Endothelial cell of umbilical vein (primary cell): ENCODE results near the gene ARPC5L. TPM values are rescaled to one million over a fixed set of nuclear protein-coding genes. Genes with fewer than 3 reads are reported as not detected.

ENCODE experiments used
- BruUV-seq: library from RNA; stranded (reverse); fragments of 400-500 nt; replicated peaks from 2 replicates; lab custom pipeline; 2021; lab: Mats Ljungman, UMichigan
- CTCF ChIA-PET: fragments of 300-600, 350-600 bp; sonication (Branson Sonifier 250); formaldehyde crosslinking; loops from one replicate; lab custom pipeline; 2021; ENCODE audit warnings: antibody characterized with exemption, inconsistent platforms; lab: Charles Lee
- POLR2A ChIA-PET: fragments of 300-600, 350-600 bp; sonication (Branson Sonifier 250); formaldehyde crosslinking; loops from one replicate; lab custom pipeline; 2021; ENCODE audit warnings: antibody characterized with exemption, inconsistent platforms; lab: Charles Lee
- DNase-seq: peaks from one replicate; pipeline ENCODE4 v3.0.0-alpha.2; 2011; ENCODE audit warnings: low read depth, low spot score
- FAIRE-seq: peaks from 2 replicates; lab custom pipeline; 2011; peaks lifted over from hg19 to GRCh38; lab: Jason Lieb, UNC
- H2AFZ ChIP-seq: 2 replicates; pipeline ENCODE4 v1.6.0; 2012; ENCODE audit warnings: low read depth, low read length, control low read depth, inconsistent platforms
- H3K27ac ChIP-seq: 2 replicates; pipeline ENCODE4 v1.5.1; 2011; ENCODE audit warnings: low read depth, mild to moderate bottlenecking, control low read depth, low read length, moderate library complexity; ENCODE audit not compliant: insufficient read depth
- H3K27me3 ChIP-seq, 2 experiments: 2 replicates each; pipeline versions ENCODE4 v1.6.0 to v1.6.1; 2011; ENCODE audit warnings: low read length in 2 of 2, mixed read lengths in 1 of 2; ENCODE audit not compliant: control insufficient read depth in 2 of 2, insufficient read depth in 2 of 2
- H3K36me3 ChIP-seq, 2 experiments: 2 replicates in 1 of 2; 3 replicates in 1 of 2; pipeline ENCODE4 v1.5.1; 2011; ENCODE audit warnings: low read length in 2 of 2, mild to moderate bottlenecking in 1 of 2, moderate library complexity in 1 of 2; ENCODE audit not compliant: control insufficient read depth in 2 of 2, insufficient read depth in 2 of 2; ENCODE audit errors: extremely low read depth in 1 of 2
- H3K4me1 ChIP-seq: 3 replicates; pipeline ENCODE4 v1.5.1; 2011; ENCODE audit warnings: mild to moderate bottlenecking, low read length; ENCODE audit not compliant: control insufficient read depth, insufficient read depth; ENCODE audit errors: extremely low read depth
- H3K4me2 ChIP-seq: 2 replicates; pipeline ENCODE4 v1.6.1; 2011; ENCODE audit warnings: low read length, control low read depth, mixed read lengths; ENCODE audit not compliant: insufficient read depth
- H3K4me3 ChIP-seq, 3 experiments: fragments of 200-600 bp in 1 of 3; sonication (generic), shearing (Covaris generic) in 1 of 3; replicated peaks in 1 of 3; 2 replicates each; pipeline ENCODE4 v1.5.1; 2011 to 2016; ENCODE audit warnings: control low read depth in 3 of 3, low read length in 3 of 3, mild to moderate bottlenecking in 2 of 3, inconsistent platforms in 1 of 3, low read depth in 1 of 3, moderate library complexity in 1 of 3; ENCODE audit not compliant: insufficient read depth in 1 of 3
- H3K79me2 ChIP-seq: 2 replicates; pipeline ENCODE4 v1.6.0; 2012; ENCODE audit warnings: low read length, inconsistent platforms; ENCODE audit not compliant: control insufficient read depth, insufficient read depth
- H3K9ac ChIP-seq: replicated peaks from 2 replicates; pipeline ENCODE3; 2011; ENCODE audit warnings: low read length, control low read depth; ENCODE audit not compliant: insufficient read depth; ENCODE audit errors: extremely low read depth
- H3K9me1 ChIP-seq: replicated peaks from 3 replicates; pipeline ENCODE4 v1.6.0; 2011; ENCODE audit warnings: mild to moderate bottlenecking, low read length; ENCODE audit not compliant: control insufficient read depth, insufficient read depth; ENCODE audit errors: extremely low read depth
- H3K9me3 ChIP-seq: replicated peaks from 2 replicates; pipeline ENCODE4 v1.5.1; 2012; ENCODE audit warnings: low read length, inconsistent platforms; ENCODE audit not compliant: control insufficient read depth, insufficient read depth
- H4K20me1 ChIP-seq: replicated peaks from 2 replicates; pipeline ENCODE3; 2011; ENCODE audit warnings: mild to moderate bottlenecking, low read length; ENCODE audit not compliant: control insufficient read depth, insufficient read depth; ENCODE audit errors: extremely low read depth
- CTCF ChIP-seq, 2 donors: IDR thresholded peaks; 1 replicate in 1 of 2; 2 replicates in 1 of 2; pipeline ENCODE4 v1.5.1; 2011; ENCODE audit warnings: low read length in 2 of 2, mild to moderate bottlenecking in 2 of 2, moderate library complexity in 2 of 2, control low read depth in 1 of 2, inconsistent platforms in 1 of 2, low read depth in 1 of 2; ENCODE audit not compliant: insufficient read depth in 1 of 2; ENCODE audit errors: extremely low read depth in 1 of 2
- FOS ChIP-seq: IDR thresholded peaks from 2 replicates; pipeline ENCODE4 v1.6.1; 2011; ENCODE audit warnings: mild to moderate bottlenecking, low read length, moderate library complexity, borderline replicate concordance; ENCODE audit not compliant: insufficient read depth
- GATA2 ChIP-seq: IDR thresholded peaks from 2 replicates; pipeline ENCODE4 v1.7.0; 2011; ENCODE audit warnings: low read depth, mild to moderate bottlenecking, moderate library complexity, mixed read lengths, low read length; ENCODE audit not compliant: insufficient read length, insufficient read depth
- JUN ChIP-seq: IDR thresholded peaks from 2 replicates; pipeline ENCODE4 v1.6.1; 2011; ENCODE audit warnings: borderline replicate concordance, low read depth; ENCODE audit not compliant: insufficient read length, insufficient read depth
- MAX ChIP-seq: IDR thresholded peaks from 2 replicates; pipeline ENCODE4 v1.6.1; 2011; ENCODE audit not compliant: insufficient read depth, insufficient read length
- MYC ChIP-seq: IDR thresholded peaks from one replicate; pipeline ENCODE4 v1.6.1; 2011; ENCODE audit warnings: mild to moderate bottlenecking, low read depth, low read length
- POLR2AphosphoS5 ChIP-seq: IDR thresholded peaks from 2 replicates; pipeline ENCODE4 v1.6.1; 2012; ENCODE audit warnings: low read depth, mild to moderate bottlenecking, control low read depth, low read length, moderate library complexity; ENCODE audit not compliant: insufficient read depth
- dilution Hi-C: fragments of 300-500 bp; cut with MboI; formaldehyde crosslinking; loops from one replicate; pipeline ENCODE4 v1.15.0; 2019; ENCODE audit warnings: low sequenced_read_pairs; ENCODE audit not compliant: extremely low pct_ligation_motif_present
- intact Hi-C: fragments of 100-400 bp; cut with micrococcal nuclease; formaldehyde crosslinking; loops from one replicate; pipeline ENCODE4 v1.10.0; 2022
- polyA plus RNA-seq, 4 experiments: library from polyadenylated mRNA; depleted of rRNA in 3 of 4; stranded (reverse) in 3 of 4; unstranded in 1 of 4; fragments of >200 nt; gene quantifications; 2 replicates each; pipeline versions ENCODE4 v1.2.1 to v1.2.3, GENCODE V29; 2011 to 2012; ENCODE audit warnings: missing spikeins in 1 of 4
- total RNA-seq: library from RNA; stranded (reverse); gene quantifications from 2 replicates; pipeline ENCODE4 v1.2.3, GENCODE V29; 2021

The ARPC5L gene
- total and polyA plus RNA-seq, 2 donors (not counting 3 experiments of a cell fraction or from before 2014, with no cell fraction given) = 60.7 to 68.1 TPM

- intact Hi-C loops (no loop called here), dilution Hi-C loops (no loop called here)
- H3K36me3 ChIP-seq = peaks cover 21 to 35% of the 10 kb centered on the region in 2 experiments
These were observed 19.3 kb downstream of the ARPC5L start for GRCh38 chr9:124881138-124881743.

More at GRCh38 chr9:124881138-124881743, 19.3 kb downstream of the ARPC5L start:
- Histone ChIP-seq H3K9ac (no peak overlapping the region), H3K79me2 (peaks cover 3% of the 10 kb centered on the region), H3K9me3 (no peaks in the 10 kb centered on the region), H3K4me2 (no peak overlapping the region), H4K20me1 (no peaks in the 10 kb centered on the region), H3K27me3 (no peaks in the 10 kb centered on the region), H3K4me1 (no peaks in the 10 kb centered on the region), H2AFZ (no peak overlapping the region), H3K4me3 (no peak overlapping the region), H3K9me1 (no peaks in the 10 kb centered on the region), H3K27ac (no peak overlapping the region)
- no peak for FAIRE-seq
- no peak for DNase-seq
- BruUV-seq = no TSS peak
- TF ChIP-seq POLR2AphosphoS5 = no peak
- no peak for TF ChIP-seq MYC
- TF ChIP-seq GATA2 = no peak
- TF ChIP-seq FOS = no peak
- no peak for TF ChIP-seq MAX
- TF ChIP-seq JUN = no peak
- TF ChIP-seq CTCF (IDR thresholded peaks at IDR 0.05; ENCODE audit: extremely low read depth in 1 of 2, insufficient read depth in 1 of 2, low read depth in 1 of 2, low read length in 2 of 2) = no peak
- ChIA-PET CTCF (interaction anchor here (1.1 to 1.7 kb wide), 3 partner anchors 10 to 28 kb away, joined by 3 to 6 read pairs (median 4); partner anchors contain the start of gene WDR38), POLR2A (interaction anchor here (0.6 kb wide), 1 partner anchor 360 kb away, joined by 3 read pairs; no protein-coding TSS in a partner anchor)
